Tibial nerve (tissue), 4 donors: ENCODE measurements around the gene LRP1.

Source experiments
- EP300 ChIP-seq, 2 donors: sonication (generic); formaldehyde crosslinking; IDR thresholded peaks; one replicate each; pipeline ENCODE4 v1.6.1; 2017; ENCODE audit warnings: antibody characterized with exemption in 2 of 2, mild to moderate bottlenecking in 1 of 2
- TF ChIP-seq, protein P1 (sequence below), 5 experiments: fragments of 200-600 bp in 3 of 5; fragments of 450-650 bp in 2 of 5; sonication (generic) in 3 of 5; IDR thresholded peaks; one replicate each; pipeline ENCODE4 v1.5.1; 2016 to 2019; ENCODE audit warnings: antibody characterized with exemption in 5 of 5, mild to moderate bottlenecking in 3 of 5, moderate library complexity in 2 of 5

- TF ChIP-seq, protein P1, sequence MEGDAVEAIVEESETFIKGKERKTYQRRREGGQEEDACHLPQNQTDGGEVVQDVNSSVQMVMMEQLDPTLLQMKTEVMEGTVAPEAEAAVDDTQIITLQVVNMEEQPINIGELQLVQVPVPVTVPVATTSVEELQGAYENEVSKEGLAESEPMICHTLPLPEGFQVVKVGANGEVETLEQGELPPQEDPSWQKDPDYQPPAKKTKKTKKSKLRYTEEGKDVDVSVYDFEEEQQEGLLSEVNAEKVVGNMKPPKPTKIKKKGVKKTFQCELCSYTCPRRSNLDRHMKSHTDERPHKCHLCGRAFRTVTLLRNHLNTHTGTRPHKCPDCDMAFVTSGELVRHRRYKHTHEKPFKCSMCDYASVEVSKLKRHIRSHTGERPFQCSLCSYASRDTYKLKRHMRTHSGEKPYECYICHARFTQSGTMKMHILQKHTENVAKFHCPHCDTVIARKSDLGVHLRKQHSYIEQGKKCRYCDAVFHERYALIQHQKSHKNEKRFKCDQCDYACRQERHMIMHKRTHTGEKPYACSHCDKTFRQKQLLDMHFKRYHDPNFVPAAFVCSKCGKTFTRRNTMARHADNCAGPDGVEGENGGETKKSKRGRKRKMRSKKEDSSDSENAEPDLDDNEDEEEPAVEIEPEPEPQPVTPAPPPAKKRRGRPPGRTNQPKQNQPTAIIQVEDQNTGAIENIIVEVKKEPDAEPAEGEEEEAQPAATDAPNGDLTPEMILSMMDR (IDR thresholded peaks at IDR 0.05) = peak; percentile 26 to 65 (median 32)
- no peak for TF ChIP-seq EP300 (IDR thresholded peaks at IDR 0.05)
These were observed 44.8 kb downstream of the LRP1 start for GRCh38 chr12:57173089-57173488.
